Posterior vena cava (tissue), 2 donors: ENCODE results near the gene TFE3. TPM values are rescaled to one million over a fixed set of nuclear protein-coding genes. Genes with fewer than 3 reads are reported as not detected.

Experiments
- DNase-seq: peaks from one replicate; pipeline ENCODE4 v3.0.0-alpha.2; 2020; ENCODE audit warnings: low spot score
- intact Hi-C, 2 donors: fragments of 100-400 bp; cut with DNase I; formaldehyde crosslinking; loops; one replicate each; pipeline versions ENCODE4 v1.14.1 to v1.14.2; 2022 to 2023
- long read RNA-seq, 2 donors: library from polyadenylated mRNA; unstranded; transcript quantifications; one replicate each; pipeline ENCODE4 v2.0.0, GENCODE V29; 2020 to 2021
- total RNA-seq, 2 donors: library from RNA; stranded (reverse); fragmentation: NEBNext Ultra II Directional; extraction: Animal tissue kit (Norgen Biotek cat#: 25700); gene quantifications; one replicate each; pipeline ENCODE4 v1.2.1, GENCODE V29; 2021
- donor health status: DM: yes; HTN: yes; CAD: no.
- donor health status: DM: yes; HTN: yes; CAD: no.

TFE3 gene
- total RNA-seq: 10 to 100 TPM; 46.4 to 52.6 TPM
- long read RNA-seq, donor 1, transcript TFE3-204 (10 exons, 3,279 nt): major isoform, 8 of 31 reads
- long read RNA-seq, donor 1, partial matches to known transcripts: 16 of 31 reads
- long read RNA-seq, donor 1, other reads (novel, unspliced or antisense): 3 of 31 reads
- long read RNA-seq, donor 2, transcript TFE3-204 (10 exons, 3,279 nt): minor isoform, 7 of 63 reads
- long read RNA-seq, donor 2, transcript TFE3-201 (10 exons, 3,415 nt): major isoform, 19 of 63 reads
- long read RNA-seq, donor 2, partial matches to known transcripts: 11 of 63 reads
- long read RNA-seq, donor 2, other reads (novel, unspliced or antisense): 26 of 63 reads

GRCh38 chrX:49043220-49043986 is at the start of gene TFE3:
Gene TFE3, minus strand, starts transcription at chrX:49043357. Its CDS starts 131 bp downstream, at chrX:49043226.
- DNase-seq: peak; percentile 99
- intact Hi-C loops: no loop called here

- intact Hi-C loops: no loop called here
- DNase-seq: no peak
Measured at GRCh38 chrX:49089553-49089952, 46.4 kb upstream of the TFE3 start.

- intact Hi-C loops: no loop called here
- no peak for DNase-seq
Measured at GRCh38 chrX:49082271-49082871, 39.2 kb upstream of the TFE3 start.

- intact Hi-C loops: no loop called here
Measured at GRCh38 chrX:49079489-49080428, 36.6 kb upstream of the TFE3 start, which contains the start of gene WDR45. Gene WDR45, minus strand, starts transcription at chrX:49079887. Its CDS starts 1,792 bp downstream, at chrX:49078095.

GRCh38 chrX:49077941-49078340 is 34.8 kb upstream of the TFE3 start:
- intact Hi-C loops: no loop called here
- no peak for DNase-seq

More at GRCh38 chrX:49079489-49080428, 36.6 kb upstream of the TFE3 start, which contains the start of gene WDR45:
- peak; percentile 92 for DNase-seq

GRCh38 chrX:49075347-49075746 is 32.2 kb upstream of the TFE3 start:
- intact Hi-C loops: no loop called here
- no peak for DNase-seq

GRCh38 chrX:49073601-49074575 is 30.7 kb upstream of the TFE3 start, which contains the start of gene PRAF2:
Gene PRAF2, minus strand, starts transcription at chrX:49074002. Its CDS starts 15 bp downstream, at chrX:49073987.
- intact Hi-C loops: no loop called here
- DNase-seq: peak; percentile 97

GRCh38 chrX:49072712-49073095 is 29.5 kb upstream of the TFE3 start:
- intact Hi-C loops: no loop called here
- no peak for DNase-seq

- intact Hi-C loops: no loop called here
- DNase-seq: peak; percentile 94
Measured at GRCh38 chrX:49071877-49072711, 28.9 kb upstream of the TFE3 start.

GRCh38 chrX:49070988-49071387 is 27.8 kb upstream of the TFE3 start:
- intact Hi-C loops: no loop called here
- DNase-seq: no peak

- DNase-seq: no peak
- intact Hi-C loops: no loop called here
Measured at GRCh38 chrX:49069038-49069437, 25.9 kb upstream of the TFE3 start.

- no peak for DNase-seq
Measured at GRCh38 chrX:49067285-49068120, 24.3 kb upstream of the TFE3 start.

GRCh38 chrX:49066690-49067089 is 23.5 kb upstream of the TFE3 start:
- no peak for DNase-seq
- intact Hi-C loops: no loop called here

More at GRCh38 chrX:49067285-49068120, 24.3 kb upstream of the TFE3 start:
- intact Hi-C loops: no loop called here

GRCh38 chrX:49066278-49066677 is 23.1 kb upstream of the TFE3 start:
- no peak for DNase-seq
- intact Hi-C loops: no loop called here

GRCh38 chrX:49064735-49065134 is 21.6 kb upstream of the TFE3 start:
- DNase-seq: no peak
- intact Hi-C loops: no loop called here

GRCh38 chrX:49064303-49064702 is 21.1 kb upstream of the TFE3 start:
- DNase-seq: no peak
- intact Hi-C loops: no loop called here
